Right atrium auricular region (tissue), 2 donors: ENCODE data around the gene RAP1A. TPM values are rescaled to one million over a fixed set of nuclear protein-coding genes. Genes with fewer than 3 reads are reported as not detected.
"Not testable (repeated sequence)": the region's sequence is repeated elsewhere in the genome, so short reads cannot be mapped to it uniquely, and the experiment has no call there.

Experiments
- DNase-seq: peaks from one replicate; pipeline ENCODE4 v3.0.0-alpha.2; 2019; ENCODE audit warnings: low spot score
- H3K27ac ChIP-seq, 2 donors: fragments of 200-600 bp; sonication (generic); 1 replicate in 1 of 2; 2 replicates in 1 of 2; pipeline ENCODE4 v1.5.1; 2016 to 2019
- H3K27me3 ChIP-seq, 2 donors: fragments of 200-600 bp; sonication (generic); one replicate each; pipeline versions ENCODE4 v1.5.1 to v1.6.0; 2017 to 2019
- H3K36me3 ChIP-seq: fragments of 200-600 bp; sonication (generic); one replicate; pipeline ENCODE4 v1.5.1; 2016
- H3K4me1 ChIP-seq, 2 donors: fragments of 200-600 bp; sonication (generic); one replicate each; pipeline versions ENCODE4 v1.5.1 to v1.6.0; 2017 to 2019
- H3K4me3 ChIP-seq, 2 donors: fragments of 200-600 bp; sonication (generic); 1 replicate in 1 of 2; 2 replicates in 1 of 2; pipeline ENCODE4 v1.5.1; 2017 to 2019; ENCODE audit warnings: mild to moderate bottlenecking in 1 of 2, moderate library complexity in 1 of 2
- H3K9me3 ChIP-seq, 2 donors: fragments of 200-600 bp; sonication (generic); one replicate each; pipeline ENCODE4 v1.5.1; 2019
- CTCF ChIP-seq, 2 donors: fragments of 200-600 bp; sonication (generic); IDR thresholded peaks; one replicate each; pipeline ENCODE4 v1.5.1; 2019; ENCODE audit warnings: antibody characterized with exemption in 2 of 2
- total RNA-seq, 2 donors: library from RNA; depleted of rRNA; stranded (reverse); fragments of >200 nt; gene quantifications; one replicate each; pipeline ENCODE4 v1.1.0, GENCODE V29; 2016

RAP1A gene
- total RNA-seq, 2 donors from 2014 or later = 62.1 to 72.8 TPM

GRCh38 chr1:111631502-111631901, 11.9 kb downstream of the RAP1A start:
- Histone ChIP-seq H3K27me3 (no peaks in the 10 kb centered on the region), H3K9me3 (no peaks in the 10 kb centered on the region), H3K27ac (no peak overlapping the region), H3K4me3 (no peak overlapping the region), H3K36me3 (no peaks in the 10 kb centered on the region), H3K4me1 (peaks cover 0 to 40% of the 10 kb centered on the region in 2 donors)
- no peak for DNase-seq
- no peak for TF ChIP-seq CTCF (IDR thresholded peaks at IDR 0.05)

DNA sequence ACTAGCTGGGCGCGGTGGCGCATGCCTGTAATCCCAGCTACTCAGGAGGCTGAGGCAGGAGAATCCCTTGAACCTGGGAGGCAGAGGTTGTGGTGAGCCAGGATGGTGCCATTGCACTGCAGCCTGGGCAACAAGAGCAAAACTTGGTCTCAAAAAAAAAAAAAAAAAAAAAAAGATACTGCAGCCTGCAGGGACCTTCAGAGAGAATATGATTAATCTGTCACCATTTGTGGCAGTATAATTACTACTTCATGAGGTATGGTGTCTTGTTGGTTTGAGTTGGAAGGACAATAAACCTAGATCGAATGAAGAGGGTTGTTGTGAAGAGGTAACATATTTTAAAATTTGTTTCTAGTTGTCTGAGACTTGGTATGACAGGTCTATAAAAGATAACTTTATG, 13.2 kb downstream of the RAP1A start:
- H3K27ac ChIP-seq, H3K9me3 ChIP-seq: not testable (repeated sequence)
- peaks cover 0 to 35% of the 10 kb centered on the region in 2 donors for H3K4me1 ChIP-seq

GRCh38 chr1:111633736-111634247, 14.2 kb downstream of the RAP1A start:
- Histone ChIP-seq H3K4me1 (peaks cover 0 to 31% of the 10 kb centered on the region in 2 donors), H3K4me3 (no peak overlapping the region), H3K27ac (no peak overlapping the region), H3K27me3 (no peaks in the 10 kb centered on the region), H3K36me3 (no peaks in the 10 kb centered on the region), H3K9me3 (no peaks in the 10 kb centered on the region)
- TF ChIP-seq CTCF (IDR thresholded peaks at IDR 0.05) = no peak
- DNase-seq = no peak

More for the DNA sequence above, 13.2 kb downstream of the RAP1A start:
- not testable (repeated sequence) for H3K36me3 ChIP-seq, H3K4me3 ChIP-seq, H3K27me3 ChIP-seq, DNase-seq

DNA sequence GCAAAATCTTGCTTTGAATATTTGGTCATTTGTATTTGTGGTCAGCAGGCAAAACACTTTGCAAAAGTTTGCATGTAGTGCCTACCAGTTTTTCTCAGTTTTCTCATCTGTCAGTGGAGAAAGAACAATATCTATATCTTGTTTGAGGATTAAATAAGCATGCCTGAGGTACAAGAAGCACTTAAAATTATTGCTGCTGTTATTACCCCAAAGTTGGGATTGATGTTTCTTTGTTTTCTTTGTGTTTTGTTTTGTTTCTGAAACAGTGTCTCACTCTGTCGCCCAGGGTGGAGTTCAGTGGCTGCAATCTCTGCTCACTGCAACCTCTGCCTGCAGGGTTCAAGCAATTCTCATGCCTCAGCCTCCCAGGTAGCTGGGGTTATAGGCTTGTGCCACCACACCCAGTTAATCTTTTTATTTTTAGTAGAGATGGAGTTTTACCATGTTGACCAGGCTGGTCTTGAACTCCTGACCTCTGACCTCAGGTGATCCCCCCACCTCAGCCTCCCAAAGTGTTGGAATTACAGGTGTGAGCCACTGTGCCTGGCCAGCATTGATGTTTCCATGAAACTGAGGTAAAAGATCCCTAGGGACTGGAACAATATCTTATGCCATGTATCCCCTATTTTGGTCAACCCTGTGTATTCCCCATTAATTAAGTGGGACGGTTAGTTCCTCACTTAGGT, 15.9 kb downstream of the RAP1A start:
- no peak for DNase-seq
- Histone ChIP-seq H3K4me1 (peaks cover 0 to 16% of the 10 kb centered on the region in 2 donors), H3K27ac (no peak overlapping the region), H3K27me3 (no peaks in the 10 kb centered on the region), H3K4me3 (no peak overlapping the region), H3K9me3 (no peaks in the 10 kb centered on the region), H3K36me3 (no peaks in the 10 kb centered on the region)
- TF ChIP-seq CTCF (IDR thresholded peaks at IDR 0.05) = no peak

- H3K27ac ChIP-seq = no peak overlapping the region
- peaks cover 0 to 10% of the 10 kb centered on the region in 2 donors for H3K4me1 ChIP-seq
Observed at GRCh38 chr1:111638320-111638719, 18.7 kb downstream of the RAP1A start.

More at GRCh38 chr1:111638320-111638719, 18.7 kb downstream of the RAP1A start:
- no peak for DNase-seq
- Histone ChIP-seq H3K27me3 (no peaks in the 10 kb centered on the region), H3K9me3 (no peaks in the 10 kb centered on the region), H3K4me3 (no peak overlapping the region), H3K36me3 (no peaks in the 10 kb centered on the region)
- no peak for TF ChIP-seq CTCF (IDR thresholded peaks at IDR 0.05)
